HG03175 (cell line): ENCODE results near the gene CEBPZOS.

Experiments
- ATAC-seq: cut with Tn5 transposase; IDR thresholded peaks from one replicate; pipeline ENCODE4 v1.9.1; 2021; ENCODE audit warnings: mild to moderate bottlenecking, moderate library complexity; ENCODE audit not compliant: unreplicated experiment

Gene CEBPZOS

GRCh38 chr2:37231241-37232130, 35.2 kb downstream of the CEBPZOS start, which contains the start of the genes CEBPZ and NDUFAF7:
Gene CEBPZ, minus strand, starts transcription at chr2:37231596. Its CDS starts 29 bp downstream, at chr2:37231567.
Gene NDUFAF7, plus strand, starts transcription at chr2:37231658. Its CDS starts 48 bp downstream, at chr2:37231706.
- ATAC-seq, result peak; percentile 94

- peak; percentile 11 for ATAC-seq
Measured at GRCh38 chr2:37232131-37232933, 36.0 kb downstream of the CEBPZOS start.

DNA sequence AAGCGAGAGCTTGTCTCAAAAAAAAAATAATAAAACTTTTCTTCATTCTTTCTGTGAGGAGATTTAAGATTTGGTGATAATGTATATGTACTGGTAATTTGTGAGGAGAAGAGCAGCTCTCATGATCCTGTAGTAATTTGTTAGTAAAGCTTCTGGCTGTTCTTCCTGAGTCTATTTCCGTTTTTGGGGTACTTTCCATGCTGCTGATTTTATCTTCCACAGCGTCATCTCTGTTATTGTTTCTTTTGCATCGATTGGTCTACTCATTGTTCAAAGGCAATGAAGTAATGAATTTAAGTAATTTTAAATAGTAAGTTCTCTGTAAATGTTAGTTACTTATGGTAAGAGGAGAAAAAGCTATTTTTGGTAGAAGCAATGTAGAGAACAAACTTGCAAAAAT, 47.1 kb downstream of the CEBPZOS start:
- no peak for ATAC-seq

GRCh38 chr2:37244017-37244416, 47.7 kb downstream of the CEBPZOS start:
- ATAC-seq, result no peak

DNA sequence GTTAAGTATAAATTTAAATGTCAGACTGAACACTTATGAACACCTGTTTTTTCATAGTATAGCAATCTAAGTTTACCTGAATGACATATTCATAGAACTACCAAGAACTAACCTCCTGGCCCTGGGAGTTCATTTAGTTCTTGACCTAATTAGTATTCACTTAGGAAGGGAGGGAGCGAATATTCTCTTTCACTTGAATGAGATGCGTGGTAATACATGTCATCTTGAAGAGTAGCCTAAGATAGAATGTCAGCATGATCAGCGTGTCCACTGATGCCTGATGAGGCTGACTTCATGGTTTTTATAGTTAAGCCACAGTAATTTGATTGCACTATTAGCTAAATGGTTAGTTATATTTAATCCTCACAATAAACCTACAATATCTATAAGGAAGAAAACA, 48.5 kb downstream of the CEBPZOS start:
- no peak for ATAC-seq

DNA sequence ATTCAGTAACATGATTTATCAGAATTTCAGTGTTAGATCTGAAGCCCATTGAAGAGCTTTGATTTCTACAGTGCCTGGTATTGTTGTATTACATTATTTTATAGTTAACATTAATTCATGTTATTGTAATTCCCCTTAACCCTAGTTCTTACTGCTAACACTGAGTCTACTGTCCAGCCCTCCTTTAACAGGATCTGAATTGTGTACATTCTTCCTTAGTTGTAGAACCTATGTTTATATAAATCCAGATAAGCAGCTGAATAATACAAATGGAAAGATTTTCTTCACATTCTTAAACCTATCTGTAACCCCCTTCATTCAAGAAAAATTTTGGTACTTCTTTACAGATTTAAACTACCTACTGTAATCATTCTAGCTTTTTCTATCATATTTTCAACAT, 49.9 kb downstream of the CEBPZOS start:
- no peak for ATAC-seq

DNA sequence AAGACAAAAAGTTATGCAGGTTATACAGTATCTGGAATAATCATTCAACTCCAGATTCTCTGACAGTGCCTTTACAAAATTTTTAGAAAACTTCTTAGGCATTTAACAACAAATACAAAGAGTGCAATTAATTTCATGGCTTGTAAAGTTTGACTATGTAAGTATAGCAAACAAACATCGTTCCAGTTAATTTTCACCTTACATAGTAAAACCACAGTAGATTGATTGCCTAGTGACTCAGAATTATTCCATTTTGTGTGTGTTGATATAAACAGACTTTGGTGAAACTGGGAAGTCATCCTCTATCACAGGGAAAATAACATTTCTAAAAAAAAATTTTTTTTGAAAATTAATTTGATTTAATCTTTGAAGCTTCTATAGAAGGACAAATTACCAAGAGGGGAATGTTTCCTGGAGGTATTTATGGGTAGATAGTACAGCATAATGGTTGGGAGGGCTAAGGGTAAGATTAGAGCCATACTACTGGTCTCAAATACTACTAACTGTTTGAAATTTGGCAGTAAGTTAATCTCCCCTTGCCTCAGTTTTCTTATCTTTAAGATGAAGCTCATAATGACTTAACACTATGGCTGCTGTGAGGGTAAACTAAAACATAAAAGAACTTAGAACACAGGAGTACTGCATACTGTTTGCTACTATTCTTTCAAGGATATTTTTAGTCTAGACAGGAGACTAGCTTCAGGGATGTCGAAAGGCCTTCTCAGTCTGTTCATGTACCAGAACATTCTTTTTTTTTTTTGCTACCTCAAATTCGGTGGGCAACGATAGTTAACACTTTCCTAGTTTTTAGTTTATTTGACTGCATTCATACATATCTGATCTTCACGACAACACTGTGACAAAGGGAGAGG, 54.8 kb downstream of the CEBPZOS start:
- no peak for ATAC-seq
